ENCODE results near the gene TBC1D22B. TPM values are rescaled to one million over a fixed set of nuclear protein-coding genes. Genes with fewer than 3 reads are reported as not detected.

TBC1D22B gene
- total RNA-seq, 1 donor = 4.8 TPM

DNA sequence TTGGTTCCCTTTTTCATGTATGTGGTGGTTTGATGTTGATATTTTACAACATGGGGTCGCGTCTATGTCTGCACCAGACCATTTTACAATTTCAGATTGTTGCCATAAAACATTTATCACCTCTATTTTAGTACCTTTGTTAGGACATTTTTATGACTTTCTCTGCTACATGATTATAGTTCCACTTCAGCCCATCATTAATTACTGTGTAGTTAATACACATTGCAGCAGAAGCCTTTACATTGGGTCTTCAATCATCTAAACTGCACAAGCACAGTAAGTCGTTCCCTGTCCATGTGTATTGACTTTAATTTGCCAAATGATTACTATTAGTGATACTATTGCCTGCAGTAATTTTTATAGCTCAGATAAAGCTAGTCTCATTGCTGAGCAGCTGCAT lies 16.1 kb downstream of the TBC1D22B start:
- no peak for DNase-seq (ENCODE audit: low read depth)
- no peak overlapping the region for H3K4me3 ChIP-seq (ENCODE audit: low read depth, low read length)
- TF ChIP-seq CTCF (IDR thresholded peaks at IDR 0.05; ENCODE audit: insufficient read depth, low read length) = no peak

- no peak for DNase-seq (ENCODE audit: low read depth)
- no peak overlapping the region for H3K4me3 ChIP-seq (ENCODE audit: low read depth, low read length)
- TF ChIP-seq CTCF (IDR thresholded peaks at IDR 0.05; ENCODE audit: insufficient read depth, low read length) = no peak
These were observed 17.8 kb downstream of the TBC1D22B start for GRCh38 chr6:37275350-37275749.

DNA sequence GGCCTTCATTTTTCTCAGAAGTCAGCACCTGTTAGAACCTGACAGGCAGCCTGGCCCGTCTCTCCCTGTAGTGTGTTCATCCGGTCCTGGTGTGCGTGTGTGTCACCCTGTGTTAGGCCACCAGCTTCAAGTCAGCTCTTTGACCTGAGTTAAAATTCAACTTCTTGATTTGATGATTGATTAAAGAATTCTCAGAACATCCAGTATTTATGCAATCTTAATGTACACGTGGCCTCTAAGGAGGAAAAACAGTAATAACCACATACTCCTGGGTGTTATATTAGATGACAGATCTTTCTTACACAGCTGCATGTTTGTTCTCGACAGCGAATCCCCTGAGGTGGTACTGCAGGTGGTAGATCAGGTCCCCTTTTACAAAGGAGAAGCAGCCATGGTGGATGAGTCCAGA lies 19.4 kb downstream of the TBC1D22B start:
- no peak for DNase-seq (ENCODE audit: low read depth)
- no peak for TF ChIP-seq CTCF (IDR thresholded peaks at IDR 0.05; ENCODE audit: insufficient read depth, low read length)
- no peak overlapping the region for H3K4me3 ChIP-seq (ENCODE audit: low read depth, low read length)

- H3K4me3 ChIP-seq (ENCODE audit: low read depth, low read length) = no peak overlapping the region
These were observed 22.0 kb downstream of the TBC1D22B start for GRCh38 chr6:37279366-37280134.

DNA sequence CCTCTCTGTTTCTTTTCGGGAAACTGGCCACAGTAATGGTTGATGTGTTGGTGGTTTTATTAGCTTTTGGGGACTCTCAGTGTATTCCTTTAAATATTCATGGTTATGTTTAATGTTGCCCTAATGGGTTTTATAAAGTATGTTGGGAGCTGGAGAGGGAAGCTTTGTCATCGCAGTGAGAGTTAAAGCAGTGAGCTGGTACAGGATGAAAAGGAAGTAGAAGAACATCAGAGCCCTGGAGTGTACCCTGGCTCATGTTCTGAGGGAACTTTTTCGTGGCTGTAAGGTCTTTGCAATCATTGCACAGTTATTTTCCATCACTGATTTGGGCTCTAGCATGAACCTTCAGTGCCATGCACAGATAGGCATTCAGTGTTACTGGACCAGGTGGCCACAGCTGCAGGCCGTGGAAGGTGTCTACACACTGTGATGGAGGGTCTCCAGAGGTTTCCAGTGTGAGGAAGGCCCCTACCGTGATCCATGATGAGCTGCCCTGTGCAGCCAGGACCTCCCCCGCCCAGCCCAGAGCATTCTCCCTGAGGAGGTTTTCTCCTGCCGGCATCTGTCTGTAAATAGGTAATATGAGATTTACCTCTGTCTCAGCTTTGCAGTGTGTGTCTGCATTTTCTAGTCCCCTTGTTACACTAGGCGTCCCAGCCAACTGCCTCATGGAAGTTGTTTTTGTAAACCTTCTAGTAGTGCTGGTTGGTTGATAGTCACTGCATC lies 22.8 kb downstream of the TBC1D22B start:
- DNase-seq (ENCODE audit: low read depth) = no peak
- no peak overlapping the region for H3K4me3 ChIP-seq (ENCODE audit: low read depth, low read length)
- no peak for TF ChIP-seq CTCF (IDR thresholded peaks at IDR 0.05; ENCODE audit: insufficient read depth, low read length)

More at GRCh38 chr6:37279366-37280134, 22.0 kb downstream of the TBC1D22B start:
- peak; percentile 73 for DNase-seq (ENCODE audit: low read depth)
- no peak for TF ChIP-seq CTCF (IDR thresholded peaks at IDR 0.05; ENCODE audit: insufficient read depth, low read length)

DNA sequence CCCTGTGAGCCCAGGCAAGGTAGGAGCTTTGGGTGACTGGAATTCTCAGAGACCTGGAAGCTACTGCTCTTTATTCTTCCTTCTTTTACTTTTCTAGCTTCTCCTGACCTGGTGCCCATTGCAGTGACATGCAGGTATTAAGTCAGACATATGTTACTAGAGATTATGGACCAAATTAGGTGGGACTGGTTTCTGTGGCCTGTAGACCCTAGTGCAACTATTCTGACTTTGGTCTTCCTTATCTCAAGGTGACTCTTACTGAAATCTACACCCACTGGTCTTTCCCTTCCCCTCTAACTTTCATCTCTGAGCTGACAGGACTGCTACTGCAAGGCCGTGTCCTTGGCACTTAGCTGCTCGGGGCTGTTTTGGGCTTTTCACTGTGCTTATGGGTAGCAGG lies 24.8 kb downstream of the TBC1D22B start:
- no peak for DNase-seq (ENCODE audit: low read depth)
- H3K4me3 ChIP-seq (ENCODE audit: low read depth, low read length) = no peak overlapping the region
- no peak for TF ChIP-seq CTCF (IDR thresholded peaks at IDR 0.05; ENCODE audit: insufficient read depth, low read length)

Measured in fibroblast of the aortic adventitia (primary cell).